Spleen (tissue), 11 donors: Measurements from ENCODE around the gene OSM. TPM values are rescaled to one million over a fixed set of nuclear protein-coding genes. Genes with fewer than 3 reads are reported as not detected.

Experiments
- DNase-seq: peaks from one replicate; pipeline ENCODE4 v3.0.0-alpha.2; 2020
- H3K27ac ChIP-seq, 8 donors: fragments of 200-600 bp; sonication (generic) in 7 of 8; 1 replicate in 4 of 8; 2 replicates in 4 of 8; pipeline versions ENCODE4 v1.5.0 to v1.8.0; 2016 to 2021; ENCODE audit warnings: inconsistent platforms in 4 of 8, mild to moderate bottlenecking in 4 of 8, moderate library complexity in 1 of 8
- H3K27me3 ChIP-seq, 7 donors: fragments of 200-600 bp; sonication (generic) in 6 of 7; replicated peaks in 1 of 7; 1 replicate in 4 of 7; 2 replicates in 3 of 7; pipeline versions ENCODE4 v1.5.0 to v1.8.0; 2016 to 2021; ENCODE audit warnings: inconsistent platforms in 3 of 7, mild to moderate bottlenecking in 1 of 7
- H3K36me3 ChIP-seq, 6 donors: fragments of 200-600 bp; sonication (generic) in 5 of 6; 1 replicate in 4 of 6; 2 replicates in 2 of 6; pipeline versions ENCODE4 v1.5.0 to v1.8.0; 2016 to 2021; ENCODE audit warnings: inconsistent platforms in 2 of 6
- H3K4me1 ChIP-seq, 6 donors: fragments of 200-600 bp; sonication (generic) in 5 of 6; 1 replicate in 3 of 6; 2 replicates in 3 of 6; pipeline versions ENCODE4 v1.5.0 to v1.8.0; 2016 to 2021; ENCODE audit warnings: inconsistent platforms in 3 of 6
- H3K4me3 ChIP-seq, 8 donors: fragments of 200-600 bp; sonication (generic) in 7 of 8; 1 replicate in 4 of 8; 2 replicates in 4 of 8; pipeline versions ENCODE4 v1.5.0 to v1.8.0; 2016 to 2021; ENCODE audit warnings: inconsistent platforms in 4 of 8, mild to moderate bottlenecking in 4 of 8, moderate library complexity in 2 of 8
- H3K9me3 ChIP-seq, 8 donors: fragments of 200-600 bp; sonication (generic) in 7 of 8; 1 replicate in 4 of 8; 2 replicates in 4 of 8; pipeline versions ENCODE4 v1.5.0 to v1.8.0; 2016 to 2021; ENCODE audit warnings: inconsistent platforms in 4 of 8
- POLR2A ChIP-seq, 3 donors: fragments of 450-650 bp; IDR thresholded peaks; one replicate each; pipeline ENCODE4 v1.5.1; 2017; ENCODE audit warnings: antibody characterized with exemption in 3 of 3, mild to moderate bottlenecking in 1 of 3
- POLR2AphosphoS5 ChIP-seq, 3 donors: sonication (generic); formaldehyde crosslinking; IDR thresholded peaks; one replicate each; pipeline ENCODE4 v1.5.1; 2017; ENCODE audit warnings: antibody characterized with exemption in 3 of 3
- WGBS, 5 donors: extraction: QIAGEN DNeasy Blood & Tissue Kit in 3 of 5; methylation state at CpG; one replicate each; pipeline versions ENCODE4 v1.1.5 to v1.1.7; 2013 to 2018; 5-methylcytosine and 5-hydroxymethylcytosine counted together
- intact Hi-C: fragments of 100-400 bp; cut with DNase I; formaldehyde crosslinking; loops from one replicate; pipeline ENCODE4 v1.15.0; 2023; ENCODE audit warnings: low total_unique reads
- polyA plus RNA-seq, 3 donors: library from polyadenylated mRNA; stranded (reverse); fragments of 200-250 nt; gene quantifications; one replicate each; pipeline ENCODE4 v1.2.1, GENCODE V29; 2013
- total RNA-seq, 7 donors: library from RNA; depleted of rRNA in 3 of 7; stranded (reverse); fragments of >200 nt in 3 of 7; fragmentation: NEBNext Ultra II Directional in 4 of 7; extraction: Animal tissue kit (Norgen Biotek cat#: 25700) in 4 of 7; gene quantifications; one replicate each; pipeline versions ENCODE4 v1.1.0 to v1.2.1, GENCODE V29; 2016 to 2021
- TF ChIP-seq, protein P1 (sequence below), 11 experiments: fragments of 200-600 bp in 7 of 11; fragments of 450-650 bp in 4 of 11; sonication (generic) in 4 of 11; IDR thresholded peaks in 8 of 11; conservative IDR thresholded peaks in 3 of 11; 1 replicate in 7 of 11; 2 replicates in 4 of 11; pipeline versions ENCODE4 v1.4.0 to v1.8.0; 2016 to 2021; ENCODE audit warnings: antibody characterized with exemption in 11 of 11, inconsistent platforms in 4 of 11, mild to moderate bottlenecking in 1 of 11
- donor health status: healthy with polysubstance abuse.
- donor health status: DM: no; HTN: no; CAD: no; lungs with moderate emphysema.
- donor health status: DM: no; HTN: no; CAD: no.
- donor health status: Bipolar disorder and iron deficiency.
- donor health status: healthy.
- donor health status: DM: no; HTN: no; CAD: no.
- donor health status: DM: yes; HTN: yes; CAD: no.

Gene OSM
- total and polyA plus RNA-seq, 10 donors: 1.2 to 16.8 (median 3.0) TPM

DNA sequence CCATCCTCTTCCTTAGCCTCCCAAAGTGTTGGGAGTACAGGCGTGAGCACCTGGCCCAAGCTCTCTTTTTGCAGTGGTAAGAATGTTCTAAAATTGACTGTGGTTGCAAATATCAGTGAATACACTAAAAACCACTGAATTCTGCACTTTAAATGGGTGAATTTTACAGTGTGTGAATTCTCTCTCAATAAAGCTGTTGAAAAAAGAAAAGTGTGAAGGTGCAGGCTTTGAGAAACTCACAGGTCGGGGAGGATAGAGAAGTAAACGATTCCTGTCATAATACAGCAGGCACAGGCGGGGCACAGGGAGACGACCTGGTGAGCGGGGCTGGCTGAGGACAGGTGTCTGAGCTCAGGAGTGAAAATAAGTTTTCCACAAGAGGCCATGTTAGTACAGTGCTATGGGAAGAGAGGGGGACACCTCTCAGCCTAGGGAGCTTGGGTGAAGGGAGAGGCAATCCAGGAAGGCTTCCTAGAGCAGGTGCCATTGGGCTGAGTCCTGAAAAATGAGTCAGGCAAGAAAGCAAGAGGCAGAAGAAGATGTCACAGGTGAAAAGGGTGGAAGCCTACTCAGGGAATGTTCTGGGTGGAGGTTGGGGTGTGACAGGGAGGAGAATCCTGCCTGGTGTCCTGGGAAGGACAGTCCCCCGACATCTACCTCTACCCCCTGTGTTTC, 46.2 kb downstream of the OSM start:
- peak overlapping the region in 7 of 8 donors; percentile 37 to 78 (median 67) for H3K27ac ChIP-seq
- no peak for TF ChIP-seq POLR2A (IDR thresholded peaks at IDR 0.05)
- TF ChIP-seq, protein P1, sequence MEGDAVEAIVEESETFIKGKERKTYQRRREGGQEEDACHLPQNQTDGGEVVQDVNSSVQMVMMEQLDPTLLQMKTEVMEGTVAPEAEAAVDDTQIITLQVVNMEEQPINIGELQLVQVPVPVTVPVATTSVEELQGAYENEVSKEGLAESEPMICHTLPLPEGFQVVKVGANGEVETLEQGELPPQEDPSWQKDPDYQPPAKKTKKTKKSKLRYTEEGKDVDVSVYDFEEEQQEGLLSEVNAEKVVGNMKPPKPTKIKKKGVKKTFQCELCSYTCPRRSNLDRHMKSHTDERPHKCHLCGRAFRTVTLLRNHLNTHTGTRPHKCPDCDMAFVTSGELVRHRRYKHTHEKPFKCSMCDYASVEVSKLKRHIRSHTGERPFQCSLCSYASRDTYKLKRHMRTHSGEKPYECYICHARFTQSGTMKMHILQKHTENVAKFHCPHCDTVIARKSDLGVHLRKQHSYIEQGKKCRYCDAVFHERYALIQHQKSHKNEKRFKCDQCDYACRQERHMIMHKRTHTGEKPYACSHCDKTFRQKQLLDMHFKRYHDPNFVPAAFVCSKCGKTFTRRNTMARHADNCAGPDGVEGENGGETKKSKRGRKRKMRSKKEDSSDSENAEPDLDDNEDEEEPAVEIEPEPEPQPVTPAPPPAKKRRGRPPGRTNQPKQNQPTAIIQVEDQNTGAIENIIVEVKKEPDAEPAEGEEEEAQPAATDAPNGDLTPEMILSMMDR (IDR thresholded peaks at IDR 0.05 in 8 of 11, conservative IDR thresholded peaks at IDR 0.05 in 3 of 11): no peak
- TF ChIP-seq POLR2AphosphoS5 (IDR thresholded peaks at IDR 0.05): no peak
- WGBS, 5 donors: 65 to 77% (median 69%) methylated on average over 7 of the region's 7 CpGs

DNA sequence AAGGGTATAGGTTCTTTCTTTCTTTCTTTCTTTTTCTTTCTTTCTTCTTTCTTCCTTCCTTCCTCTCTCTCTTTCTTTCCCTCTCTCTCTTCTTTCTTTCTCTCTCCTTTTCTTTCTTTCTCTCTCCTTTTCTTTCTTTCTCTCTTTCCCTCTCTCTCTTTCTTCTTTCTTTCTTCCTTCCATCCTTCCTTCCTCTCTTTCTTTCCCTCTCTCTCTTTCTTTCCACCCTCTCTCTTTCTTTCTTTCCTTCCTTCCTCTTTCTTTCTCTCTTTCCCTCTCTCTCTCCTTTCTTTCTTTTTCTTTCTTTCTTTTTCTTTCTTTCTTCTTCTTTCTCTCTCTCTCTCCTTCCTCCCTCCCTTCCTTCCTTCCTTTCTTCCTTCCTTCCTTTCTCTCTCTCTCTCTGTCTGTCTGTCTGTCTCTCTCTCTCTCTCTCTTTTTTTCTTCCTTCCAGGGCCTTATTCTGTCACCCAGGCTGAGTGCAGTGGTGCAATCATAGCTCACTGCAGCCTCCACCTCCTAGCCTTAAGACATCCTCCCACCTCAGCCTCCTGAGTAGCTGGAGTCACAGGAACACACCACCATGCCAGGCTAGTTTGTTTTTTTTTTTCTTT, 46.9 kb downstream of the OSM start:
- Histone ChIP-seq H3K9me3 (no peaks in the 10 kb centered on the region), H3K27ac (peak overlapping the region in 3 of 8 donors; percentile 37 to 77 (median 75)), H3K4me3 (no peak overlapping the region), H3K4me1 (peaks cover 8 to 58% (median 42%) of the 10 kb centered on the region in 6 donors), H3K27me3 (no peaks in the 10 kb centered on the region), H3K36me3 (no peaks in the 10 kb centered on the region)
- intact Hi-C loops: no loop called here
- DNase-seq: no peak
- TF ChIP-seq, protein P1 (IDR thresholded peaks at IDR 0.05 in 8 of 11, conservative IDR thresholded peaks at IDR 0.05 in 3 of 11): no peak
- TF ChIP-seq POLR2A (IDR thresholded peaks at IDR 0.05): no peak
- TF ChIP-seq POLR2AphosphoS5 (IDR thresholded peaks at IDR 0.05): no peak

More for the DNA sequence above, 46.2 kb downstream of the OSM start:
- peaks cover 8 to 63% (median 42%) of the 10 kb centered on the region in 6 donors for H3K4me1 ChIP-seq
- no peak for DNase-seq
- intact Hi-C loops: no loop called here
- no peaks in the 10 kb centered on the region for H3K36me3 ChIP-seq
- H3K27me3 ChIP-seq: no peaks in the 10 kb centered on the region
- H3K4me3 ChIP-seq: peak overlapping the region in 2 of 8 donors; percentile 17 to 42
- no peaks in the 10 kb centered on the region for H3K9me3 ChIP-seq

DNA sequence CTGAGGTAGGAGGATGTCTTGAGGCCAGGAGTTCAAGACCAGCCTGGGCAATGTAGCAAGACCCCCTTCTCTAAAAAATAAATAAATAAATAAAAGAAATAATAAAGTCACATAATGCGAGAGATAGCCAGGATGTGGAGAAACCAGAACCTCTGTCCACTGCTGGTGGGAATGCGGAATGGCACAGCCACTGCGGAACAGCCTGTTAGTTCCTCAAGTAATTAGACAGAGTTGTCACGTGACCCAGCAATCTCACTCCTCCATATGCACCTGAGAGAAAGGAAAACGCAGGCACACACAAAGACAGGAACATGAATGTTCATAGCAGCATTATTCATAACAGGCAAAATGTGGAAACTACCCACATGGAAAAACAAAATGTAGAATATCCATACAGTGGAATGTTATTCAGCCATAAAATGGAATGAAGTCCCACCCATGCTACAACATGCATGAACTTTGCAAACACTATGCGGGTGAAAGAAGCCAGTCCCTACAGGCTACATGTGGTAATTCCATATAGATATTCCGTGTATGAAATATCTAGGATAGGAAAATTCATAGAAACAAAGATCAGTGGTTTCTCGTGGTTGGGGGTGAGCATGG, 47.5 kb downstream of the OSM start:
- H3K4me3 ChIP-seq: no peak overlapping the region
- intact Hi-C loops: no loop called here
- H3K4me1 ChIP-seq: peaks cover 8 to 57% (median 36%) of the 10 kb centered on the region in 6 donors
- H3K27ac ChIP-seq: no peak overlapping the region
- H3K9me3 ChIP-seq: no peaks in the 10 kb centered on the region
- no peak for DNase-seq
- H3K27me3 ChIP-seq: no peaks in the 10 kb centered on the region
- TF ChIP-seq, protein P1 (IDR thresholded peaks at IDR 0.05 in 8 of 11, conservative IDR thresholded peaks at IDR 0.05 in 3 of 11): no peak
- TF ChIP-seq POLR2AphosphoS5 (IDR thresholded peaks at IDR 0.05) (no peak), POLR2A (IDR thresholded peaks at IDR 0.05) (no peak)
- 79 to 95% (median 90%) methylated on average over 8 of the region's 8 CpGs for WGBS, 5 donors
- H3K36me3 ChIP-seq: no peaks in the 10 kb centered on the region
